Stimulated activated CD4-positive, alpha-beta T cell treated with anti-CD3 and anti-CD28 coated beads, Interleukin-15, amount 100 ng/mL, for 1 hour (primary cell): ENCODE results near the gene COX7B2.

Experiments
- DNase-seq, 2 donors: peaks; one replicate each; pipeline ENCODE4 v3.0.0-alpha.2; 2020; ENCODE audit warnings: low read depth in 1 of 2, low spot score in 1 of 2

COX7B2 gene

GRCh38 chr4:46890056-46890455 is 19.0 kb downstream of the COX7B2 start:
- no peak for DNase-seq

GRCh38 chr4:46889410-46889809 is 19.6 kb downstream of the COX7B2 start:
- DNase-seq: no peak

- no peak for DNase-seq
Observed at GRCh38 chr4:46886711-46887110, 22.3 kb downstream of the COX7B2 start.

- DNase-seq: no peak
Observed at GRCh38 chr4:46878641-46879040, 30.4 kb downstream of the COX7B2 start.

GRCh38 chr4:46874811-46875210 is 34.2 kb downstream of the COX7B2 start:
- no peak for DNase-seq

- DNase-seq: no peak
Observed at GRCh38 chr4:46870411-46870810, 38.6 kb downstream of the COX7B2 start.

- no peak for DNase-seq
Observed at GRCh38 chr4:46856333-46856732, 52.7 kb downstream of the COX7B2 start.

- DNase-seq: no peak
Observed at GRCh38 chr4:46852800-46853199, 56.2 kb downstream of the COX7B2 start.

- DNase-seq: no peak
Observed at GRCh38 chr4:46850026-46850425, 59.0 kb downstream of the COX7B2 start.

GRCh38 chr4:46844325-46844917 is 64.6 kb downstream of the COX7B2 start:
- no peak for DNase-seq

GRCh38 chr4:46839128-46839527 is 69.9 kb downstream of the COX7B2 start:
- no peak for DNase-seq

- no peak for DNase-seq
Observed at GRCh38 chr4:46837639-46838038, 71.4 kb downstream of the COX7B2 start.

GRCh38 chr4:46836584-46836983 is 72.5 kb downstream of the COX7B2 start:
- no peak for DNase-seq

GRCh38 chr4:46830971-46831454 is 78.0 kb downstream of the COX7B2 start:
- no peak for DNase-seq

- DNase-seq: no peak
Observed at GRCh38 chr4:46820154-46820553, 88.9 kb downstream of the COX7B2 start.

- DNase-seq: no peak
Observed at GRCh38 chr4:46819095-46819494, 90.0 kb downstream of the COX7B2 start.

GRCh38 chr4:46818604-46819003 is 90.4 kb downstream of the COX7B2 start:
- no peak for DNase-seq

GRCh38 chr4:46817806-46818205 is 91.2 kb downstream of the COX7B2 start:
- no peak for DNase-seq

GRCh38 chr4:46804781-46805413 is 104.1 kb downstream of the COX7B2 start:
- DNase-seq: no peak

- no peak for DNase-seq
Observed at GRCh38 chr4:46793036-46793435, 116.0 kb downstream of the COX7B2 start.

GRCh38 chr4:46781434-46782092 is 127.5 kb downstream of the COX7B2 start:
- DNase-seq: no peak

GRCh38 chr4:46765465-46765864 is 143.6 kb downstream of the COX7B2 start:
- no peak for DNase-seq
